Measurements from ENCODE around the gene OR8K5. TPM values are rescaled to one million over a fixed set of nuclear protein-coding genes. Genes with fewer than 3 reads are reported as not detected.

Gene OR8K5
- polyA plus RNA-seq, 1 donor from 2014 or later, result not detected

Other genes with a start within 250 kb of the OR8K5 start
- not detected for gene OR5W2, start 245.7 kb downstream of the OR8K5 start, polyA plus RNA-seq
- not detected for gene OR5I1, start 223.9 kb downstream of the OR8K5 start, polyA plus RNA-seq
- not detected for gene OR10AG1, start 190.4 kb downstream of the OR8K5 start, polyA plus RNA-seq
- gene OR5F1, start 165.7 kb downstream of the OR8K5 start, polyA plus RNA-seq, result not detected
- not detected for gene OR5AS1, start 132.7 kb downstream of the OR8K5 start, polyA plus RNA-seq
- not detected for gene OR8I2, start 67.0 kb downstream of the OR8K5 start, polyA plus RNA-seq
- not detected for gene OR8H2, start 56.6 kb downstream of the OR8K5 start, polyA plus RNA-seq
- gene OR8H3, start 37.9 kb downstream of the OR8K5 start, polyA plus RNA-seq, result not detected
- gene OR8J3, start 20.1 kb downstream of the OR8K5 start, polyA plus RNA-seq, result not detected
- not detected for gene OR5J2, start 16.3 kb upstream of the OR8K5 start, polyA plus RNA-seq
- gene OR5T2, start 73.9 kb upstream of the OR8K5 start, polyA plus RNA-seq, result not detected
- gene OR5T3, start 91.9 kb upstream of the OR8K5 start, polyA plus RNA-seq, result not detected
- gene OR5T1, start 113.8 kb upstream of the OR8K5 start, polyA plus RNA-seq, result not detected
- gene OR8H1, start 131.9 kb upstream of the OR8K5 start, polyA plus RNA-seq, result not detected
- not detected for gene OR8K3, start 154.8 kb upstream of the OR8K5 start, polyA plus RNA-seq
- gene OR8K1, start 185.7 kb upstream of the OR8K5 start, polyA plus RNA-seq, result not detected
- gene OR8J1, start 194.0 kb upstream of the OR8K5 start, polyA plus RNA-seq, result not detected
- gene OR8U1, start 215.3 kb upstream of the OR8K5 start, polyA plus RNA-seq, result not detected

Measured in IgD-negative memory B cell (primary cell).